ENCODE measurements around the gene OR8J1. TPM values are rescaled to one million over a fixed set of nuclear protein-coding genes. Genes with fewer than 3 reads are reported as not detected.

Gene OR8J1
- total and polyA plus RNA-seq, 7 donors: not detected

GRCh38 chr11:56340289-56340688, 13.8 kb upstream of the OR8J1 start:
- no peak overlapping the region for H3K4me3 ChIP-seq
- no peak for DNase-seq
- intact Hi-C loops (cut with DNase I): no loop called here
- H3K27ac ChIP-seq: no peak overlapping the region
- no peaks in the 10 kb centered on the region for H3K36me3 ChIP-seq
- TF ChIP-seq POLR2A (IDR thresholded peaks at IDR 0.05) (no peak), POLR2AphosphoS5 (IDR thresholded peaks at IDR 0.05) (no peak), EP300 (IDR thresholded peaks at IDR 0.05) (no peak), CTCF (IDR thresholded peaks at IDR 0.05) (no peak)
- no peaks in the 10 kb centered on the region for H3K27me3 ChIP-seq
- peaks cover 0 to 3% (median 0%) of the 10 kb centered on the region in 4 donors for H3K9me3 ChIP-seq
- H3K4me1 ChIP-seq: no peaks in the 10 kb centered on the region

GRCh38 chr11:56345739-56346138, 8.4 kb upstream of the OR8J1 start, which contains the start of gene OR8K1:
OR8K1 (plus strand) TSS chr11:56346039; CDS start chr11:56346039, 0 bp downstream.
- no peaks in the 10 kb centered on the region for H3K27me3 ChIP-seq
- WGBS, 2 donors: 91 to 96% methylated on average over 1 of the region's 1 CpG
- H3K4me1 ChIP-seq: no peaks in the 10 kb centered on the region
- H3K4me3 ChIP-seq: no peak within 1 kb of the TSS
- intact Hi-C loops (cut with DNase I): no loop called here
- no peak for DNase-seq
- H3K9me3 ChIP-seq: no peaks in the 10 kb centered on the region
- no peak within 1 kb of the TSS for H3K27ac ChIP-seq
- no peaks in the 10 kb centered on the region for H3K36me3 ChIP-seq
- TF ChIP-seq POLR2AphosphoS5 (IDR thresholded peaks at IDR 0.05): no peak
- TF ChIP-seq POLR2A (IDR thresholded peaks at IDR 0.05): no peak
- TF ChIP-seq CTCF (IDR thresholded peaks at IDR 0.05): no peak
- TF ChIP-seq EP300 (IDR thresholded peaks at IDR 0.05): no peak

- WGBS, 2 donors: 79 to 92% methylated on average over 2 of the region's 2 CpGs
- Histone ChIP-seq H3K9me3 (no peaks in the 10 kb centered on the region), H3K4me1 (no peaks in the 10 kb centered on the region), H3K36me3 (no peaks in the 10 kb centered on the region), H3K27me3 (no peaks in the 10 kb centered on the region), H3K4me3 (no peak within 1 kb of the TSS), H3K27ac (no peak within 1 kb of the TSS)
- no peak for DNase-seq
- intact Hi-C loops (cut with DNase I): no loop called here
- no peak for TF ChIP-seq POLR2AphosphoS5 (IDR thresholded peaks at IDR 0.05)
- TF ChIP-seq CTCF (IDR thresholded peaks at IDR 0.05): no peak
- no peak for TF ChIP-seq EP300 (IDR thresholded peaks at IDR 0.05)
- no peak for TF ChIP-seq POLR2A (IDR thresholded peaks at IDR 0.05)
Measured at GRCh38 chr11:56375324-56375723, 21.2 kb downstream of the OR8J1 start, which contains the start of gene OR8U1. OR8U1 (plus strand) TSS chr11:56375624; CDS start chr11:56375624, 0 bp downstream.

- Histone ChIP-seq H3K9me3 (no peaks in the 10 kb centered on the region), H3K4me3 (no peak overlapping the region), H3K36me3 (no peaks in the 10 kb centered on the region), H3K27me3 (no peaks in the 10 kb centered on the region), H3K27ac (no peak overlapping the region), H3K4me1 (no peaks in the 10 kb centered on the region)
- intact Hi-C loops (cut with DNase I): no loop called here
- TF ChIP-seq EP300 (IDR thresholded peaks at IDR 0.05) (no peak), POLR2AphosphoS5 (IDR thresholded peaks at IDR 0.05) (no peak), POLR2A (IDR thresholded peaks at IDR 0.05) (no peak), CTCF (IDR thresholded peaks at IDR 0.05) (no peak)
- WGBS, 2 donors: 88 to 89% methylated on average over 2 of the region's 2 CpGs
- no peak for DNase-seq
Measured at GRCh38 chr11:56380120-56380519, 26.0 kb downstream of the OR8J1 start.

- H3K4me1 ChIP-seq: no peaks in the 10 kb centered on the region
- H3K36me3 ChIP-seq: no peaks in the 10 kb centered on the region
- TF ChIP-seq EP300 (IDR thresholded peaks at IDR 0.05): no peak
- TF ChIP-seq CTCF (IDR thresholded peaks at IDR 0.05): no peak
- TF ChIP-seq POLR2AphosphoS5 (IDR thresholded peaks at IDR 0.05): no peak
- TF ChIP-seq POLR2A (IDR thresholded peaks at IDR 0.05): no peak
- H3K4me3 ChIP-seq: no peak overlapping the region
- no peaks in the 10 kb centered on the region for H3K27me3 ChIP-seq
- WGBS, 2 donors: 73 to 83% methylated on average over 3 of the region's 3 CpGs
- H3K9me3 ChIP-seq: no peaks in the 10 kb centered on the region
- intact Hi-C loops (cut with DNase I): no loop called here
- H3K27ac ChIP-seq: no peak overlapping the region
- no peak for DNase-seq
Measured at GRCh38 chr11:56394381-56394780, 40.3 kb downstream of the OR8J1 start.

Measured in sigmoid colon (tissue), 7 donors.